ENCODE measurements around the gene XPNPEP3. TPM values are rescaled to one million over a fixed set of nuclear protein-coding genes. Genes with fewer than 3 reads are reported as not detected.

XPNPEP3 gene
- total and polyA plus RNA-seq, 2 of the 4 experiments (the other 2 are of a cell fraction) = 9.3 to 10.9 TPM

- Histone ChIP-seq H2AK9ac (replicated peaks; ENCODE audit: low read depth, low read length, poor library complexity) (no peak overlapping the region), H3K36me3 (ENCODE audit: control insufficient read depth, insufficient read depth, low read length) (peaks cover 50% of the 10 kb centered on the region), H2BK15ac (ENCODE audit: low read depth, low read length) (no peak overlapping the region), H4K8ac (ENCODE audit: low read depth in 2 of 2, low read length in 2 of 2) (no peak overlapping the region), H3K9ac (ENCODE audit: low read depth, low read length) (no peak overlapping the region), H2BK20ac (ENCODE audit: low read depth, low read length) (no peak overlapping the region), H3K27ac (ENCODE audit: insufficient read depth, low read length) (no peak overlapping the region), H3K18ac (ENCODE audit: low read depth, low read length) (no peak overlapping the region), H3K4me3 (ENCODE audit: insufficient read depth, low read depth, low read length) (no peak overlapping the region), H3K14ac (replicated peaks; ENCODE audit: low read depth, low read length) (no peak overlapping the region), H4K5ac (ENCODE audit: low read depth, low read length) (no peak overlapping the region), H4K91ac (ENCODE audit: insufficient read depth, low read depth, low read length) (no peak overlapping the region), H3K79me1 (ENCODE audit: low read depth in 1 of 2, low read length in 2 of 2) (peaks cover 46 to 57% of the 10 kb centered on the region in 2 experiments), H3K27me3 (ENCODE audit: control insufficient read depth, insufficient read depth, low read length) (no peaks in the 10 kb centered on the region), H3K56ac (ENCODE audit: extremely low read depth, insufficient read depth, low read length) (no peak overlapping the region), H3K23ac (ENCODE audit: low read depth, low read length) (no peak overlapping the region), H2BK120ac (ENCODE audit: low read depth, low read length) (no peak overlapping the region), H4K20me1 (ENCODE audit: insufficient read depth, low read length) (peaks cover 5% of the 10 kb centered on the region), H3K4me2 (ENCODE audit: low read depth, low read length) (no peak overlapping the region), H2BK5ac (ENCODE audit: low read depth, low read length, poor library complexity, severe bottlenecking) (no peak overlapping the region), H3K9me3 (ENCODE audit: control insufficient read depth, insufficient read depth, low read length) (no peaks in the 10 kb centered on the region), H2AK5ac (ENCODE audit: low read depth, low read length) (no peak overlapping the region), H3K9me1 (ENCODE audit: insufficient read depth, low read length) (no peaks in the 10 kb centered on the region), H2AFZ (replicated peaks; ENCODE audit: low read length, poor library complexity) (no peak overlapping the region), H3K4ac (ENCODE audit: low read depth, low read length) (no peak overlapping the region), H3K4me1 (ENCODE audit: control insufficient read depth, insufficient read depth, low read length) (no peaks in the 10 kb centered on the region)
- in situ Hi-C loops (cut with MboI; ENCODE audit: low sequenced_read_pairs) (no loop called here), intact Hi-C loops (cut with micrococcal nuclease) (no loop called here), dilution Hi-C loops (cut with HindIII; ENCODE audit: low sequenced_read_pairs, unreplicated experiment) (no loop called here)
- no TSS peak for BruUV-seq (replicated peaks)
- CTCF ChIA-PET = interaction anchor here (0.8 kb wide), 1 partner anchor 9 kb away, joined by 5 read pairs; no protein-coding TSS in a partner anchor
- DNase-seq (no peak), ATAC-seq (ENCODE audit: low read depth) (no peak)
- no CpG with 5 or more reads among the region's 7 CpGs for WGBS, 2 experiments (ENCODE audit: extremely low coverage in 2 of 2, insufficient read length in 1 of 2)
- POLR2A ChIA-PET (ENCODE audit: unreplicated experiment) = interaction anchor here (0.5 kb wide), 1 partner anchor 32 kb away, joined by 3 read pairs; no protein-coding TSS in a partner anchor
- TF ChIP-seq CHD1 (IDR thresholded peaks at IDR 0.05; ENCODE audit: low read depth, low read length) = no peak
- TF ChIP-seq, protein P1, sequence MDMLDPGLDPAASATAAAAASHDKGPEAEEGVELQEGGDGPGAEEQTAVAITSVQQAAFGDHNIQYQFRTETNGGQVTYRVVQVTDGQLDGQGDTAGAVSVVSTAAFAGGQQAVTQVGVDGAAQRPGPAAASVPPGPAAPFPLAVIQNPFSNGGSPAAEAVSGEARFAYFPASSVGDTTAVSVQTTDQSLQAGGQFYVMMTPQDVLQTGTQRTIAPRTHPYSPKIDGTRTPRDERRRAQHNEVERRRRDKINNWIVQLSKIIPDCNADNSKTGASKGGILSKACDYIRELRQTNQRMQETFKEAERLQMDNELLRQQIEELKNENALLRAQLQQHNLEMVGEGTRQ (IDR thresholded peaks at IDR 0.05; ENCODE audit: low read depth, low read length) = no peak
- TF ChIP-seq MXI1 (IDR thresholded peaks at IDR 0.05; ENCODE audit: borderline replicate concordance, low read depth, low read length) = no peak
- no peak for TF ChIP-seq ELK1 (IDR thresholded peaks at IDR 0.05; ENCODE audit: borderline replicate concordance, low read depth, low read length)
- TF ChIP-seq FOS (IDR thresholded peaks at IDR 0.05; ENCODE audit: low read depth, low read length) = no peak
- TF ChIP-seq RAD21 (IDR thresholded peaks at IDR 0.05; ENCODE audit: low read length) = no peak
Measured at GRCh38 chr22:40966726-40967085, 109.8 kb downstream of the XPNPEP3 start.
